T follicular helper cell (primary cell): ENCODE results near the gene NCCRP1.

Source experiments
- DNase-seq: peaks from one replicate; pipeline ENCODE4 v3.0.0-alpha.2; 2020; ENCODE audit warnings: low read depth

The NCCRP1 gene

GRCh38 chr19:39180749-39181148 lies 16.0 kb upstream of the NCCRP1 start:
- no peak for DNase-seq

GRCh38 chr19:39181500-39182173 lies 15.1 kb upstream of the NCCRP1 start:
- DNase-seq = no peak

GRCh38 chr19:39182174-39182505 lies 14.6 kb upstream of the NCCRP1 start:
- DNase-seq = no peak

- no peak for DNase-seq
Measured at GRCh38 chr19:39183104-39183503, 13.7 kb upstream of the NCCRP1 start.

GRCh38 chr19:39186391-39186790 lies 10.4 kb upstream of the NCCRP1 start:
- no peak for DNase-seq

GRCh38 chr19:39187552-39187943 lies 9.2 kb upstream of the NCCRP1 start:
- DNase-seq = no peak

GRCh38 chr19:39188960-39189359 lies 7.8 kb upstream of the NCCRP1 start:
- no peak for DNase-seq

GRCh38 chr19:39190768-39191167 lies 6.0 kb upstream of the NCCRP1 start:
- no peak for DNase-seq

GRCh38 chr19:39192846-39193245 lies 3.9 kb upstream of the NCCRP1 start:
- no peak for DNase-seq

- DNase-seq = no peak
Measured at GRCh38 chr19:39193803-39194202, 3.0 kb upstream of the NCCRP1 start.

- DNase-seq = no peak
Measured at GRCh38 chr19:39194832-39195542, 1.8 kb upstream of the NCCRP1 start.

- no peak for DNase-seq
Measured at GRCh38 chr19:39195755-39196154, 1.0 kb upstream of the NCCRP1 start.

GRCh38 chr19:39196320-39196719 lies 444 bp upstream of the NCCRP1 start:
- no peak for DNase-seq

- DNase-seq = no peak
Measured at GRCh38 chr19:39197808-39198207, 1.0 kb downstream of the NCCRP1 start.

GRCh38 chr19:39199025-39199424 lies 2.3 kb downstream of the NCCRP1 start:
- DNase-seq = no peak

- no peak for DNase-seq
Measured at GRCh38 chr19:39200066-39200802, 3.5 kb downstream of the NCCRP1 start.

GRCh38 chr19:39200803-39201115 lies 4.0 kb downstream of the NCCRP1 start:
- DNase-seq = no peak

- DNase-seq = no peak
Measured at GRCh38 chr19:39202998-39203355, 6.2 kb downstream of the NCCRP1 start.

GRCh38 chr19:39203372-39204341 lies 6.9 kb downstream of the NCCRP1 start, which contains the start of gene SYCN:
TSS of gene SYCN (minus strand) at chr19:39204263. CDS start at chr19:39204254, 9 bp downstream.
- DNase-seq = no peak

- no peak for DNase-seq
Measured at GRCh38 chr19:39205449-39205764, 8.6 kb downstream of the NCCRP1 start.

GRCh38 chr19:39206122-39206521 lies 9.4 kb downstream of the NCCRP1 start:
- DNase-seq = no peak

GRCh38 chr19:39207293-39207836 lies 10.6 kb downstream of the NCCRP1 start:
- no peak for DNase-seq
